Osteoblast (primary cell): ENCODE data around the gene ERLIN1. TPM values are rescaled to one million over a fixed set of nuclear protein-coding genes. Genes with fewer than 3 reads are reported as not detected.

Experiments used
- DNase-seq: peaks from one replicate; pipeline ENCODE4 v3.0.0; 2011; ENCODE audit warnings: low spot score, mixed read lengths; ENCODE audit not compliant: insufficient read length; ENCODE audit errors: missing footprints
- H2AFZ ChIP-seq: 2 replicates; pipeline ENCODE4 v1.6.0; 2011; ENCODE audit warnings: mild to moderate bottlenecking, low read length
- H3K27ac ChIP-seq: 2 replicates; pipeline ENCODE4 v1.5.1; 2011; ENCODE audit warnings: mild to moderate bottlenecking, low read depth, low read length, moderate library complexity
- H3K27me3 ChIP-seq: 2 replicates; pipeline ENCODE4 v1.6.0; 2012; ENCODE audit warnings: mild to moderate bottlenecking, control low read depth, inconsistent platforms, low read length, moderate library complexity; ENCODE audit not compliant: insufficient read depth
- H3K36me3 ChIP-seq: 2 replicates; pipeline ENCODE4 v1.5.1; 2011; ENCODE audit warnings: mild to moderate bottlenecking, low read length, control low read depth, moderate library complexity; ENCODE audit not compliant: insufficient read depth
- H3K4me1 ChIP-seq: 2 replicates; pipeline ENCODE4 v1.5.1; 2011; ENCODE audit warnings: mild to moderate bottlenecking, low read length, control low read depth, moderate library complexity; ENCODE audit not compliant: insufficient read depth
- H3K4me2 ChIP-seq: 2 replicates; pipeline ENCODE4 v1.6.0; 2011; ENCODE audit warnings: mild to moderate bottlenecking, low read length; ENCODE audit not compliant: insufficient read depth
- H3K4me3 ChIP-seq: fragments of 200-600 bp; sonication (generic); 3 replicates; pipeline ENCODE4 v1.5.1; 2012; ENCODE audit warnings: mild to moderate bottlenecking, low read length, inconsistent platforms; ENCODE audit not compliant: insufficient read depth
- H3K79me2 ChIP-seq: 2 replicates; pipeline ENCODE4 v1.6.0; 2012; ENCODE audit warnings: mild to moderate bottlenecking, low read length, control low read depth, inconsistent platforms; ENCODE audit not compliant: insufficient read depth
- H3K9me3 ChIP-seq: 2 replicates; pipeline ENCODE4 v1.5.1; 2011; ENCODE audit warnings: low read depth, low read length, control low read depth
- H4K20me1 ChIP-seq: 2 replicates; pipeline ENCODE4 v1.6.0; 2012; ENCODE audit warnings: mild to moderate bottlenecking, low read length, control low read depth; ENCODE audit not compliant: insufficient read depth
- CTCF ChIP-seq: IDR thresholded peaks from 2 replicates; pipeline ENCODE4 v1.5.1; 2011; ENCODE audit warnings: mild to moderate bottlenecking, low read depth, low read length, moderate library complexity; ENCODE audit errors: extremely low read depth
- total RNA-seq: library from RNA; depleted of rRNA; stranded (reverse); fragments of >200 nt; gene quantifications from 2 replicates; pipeline ENCODE4 v1.2.3, GENCODE V29; 2012

ERLIN1 gene
- total RNA-seq, 1 donor = 28.6 TPM

GRCh38 chr10:100223879-100224278, 38.0 kb upstream of the ERLIN1 start:
- no peaks in the 10 kb centered on the region for H3K27me3 ChIP-seq
- no peak overlapping the region for H3K27ac ChIP-seq
- TF ChIP-seq CTCF = no peak
- H3K9me3 ChIP-seq = no peaks in the 10 kb centered on the region
- peaks cover 27% of the 10 kb centered on the region for H3K36me3 ChIP-seq
- peaks cover 6% of the 10 kb centered on the region for H3K4me1 ChIP-seq
- DNase-seq = no peak
- peaks cover 6% of the 10 kb centered on the region for H4K20me1 ChIP-seq
- H3K79me2 ChIP-seq = peaks cover 31% of the 10 kb centered on the region
- H3K4me3 ChIP-seq = no peak overlapping the region
- no peak overlapping the region for H3K4me2 ChIP-seq
- H2AFZ ChIP-seq = no peak overlapping the region

- H2AFZ ChIP-seq = no peak overlapping the region
- peaks cover under 1% of the 10 kb centered on the region for H4K20me1 ChIP-seq
- no peak overlapping the region for H3K27ac ChIP-seq
- H3K27me3 ChIP-seq = no peaks in the 10 kb centered on the region
- H3K36me3 ChIP-seq = peaks cover 38% of the 10 kb centered on the region
- H3K4me2 ChIP-seq = no peak overlapping the region
- no peak for DNase-seq
- H3K4me3 ChIP-seq = no peak overlapping the region
- H3K4me1 ChIP-seq = no peaks in the 10 kb centered on the region
- H3K79me2 ChIP-seq = peaks cover 18% of the 10 kb centered on the region
- TF ChIP-seq CTCF = no peak
- no peaks in the 10 kb centered on the region for H3K9me3 ChIP-seq
Observed at GRCh38 chr10:100222529-100222928, 36.7 kb upstream of the ERLIN1 start.

- H3K36me3 ChIP-seq = peaks cover 55% of the 10 kb centered on the region
Observed at GRCh38 chr10:100216006-100216405, 30.2 kb upstream of the ERLIN1 start.

GRCh38 chr10:100209303-100209702, 23.5 kb upstream of the ERLIN1 start:
- no peak overlapping the region for H3K4me3 ChIP-seq
- TF ChIP-seq CTCF = no peak
- no peaks in the 10 kb centered on the region for H3K79me2 ChIP-seq
- H3K4me1 ChIP-seq = peaks cover 10% of the 10 kb centered on the region
- H3K9me3 ChIP-seq = no peaks in the 10 kb centered on the region
- H3K36me3 ChIP-seq = peaks cover 39% of the 10 kb centered on the region
- H3K27me3 ChIP-seq = no peaks in the 10 kb centered on the region
- peak overlapping the region; percentile 56 for H3K27ac ChIP-seq
- H4K20me1 ChIP-seq = no peaks in the 10 kb centered on the region
- DNase-seq = peak; percentile 51
- H3K4me2 ChIP-seq = peak overlapping the region; percentile 40
- no peak overlapping the region for H2AFZ ChIP-seq

More at GRCh38 chr10:100216006-100216405, 30.2 kb upstream of the ERLIN1 start:
- Histone ChIP-seq H3K4me2 (no peak overlapping the region), H3K27me3 (no peaks in the 10 kb centered on the region), H3K4me1 (no peaks in the 10 kb centered on the region), H3K79me2 (no peaks in the 10 kb centered on the region), H3K27ac (no peak overlapping the region), H4K20me1 (no peaks in the 10 kb centered on the region), H2AFZ (no peak overlapping the region), H3K4me3 (no peak overlapping the region), H3K9me3 (no peaks in the 10 kb centered on the region)
- no peak for DNase-seq
- TF ChIP-seq CTCF = no peak
